Brain pericyte (primary cell): Measurements from ENCODE around the gene KCNJ2.
A peak's percentile ranks its signal among the peaks of the same experiment; 100 is the strongest.

ENCODE experiments used
- DNase-seq: peaks from one replicate; pipeline ENCODE4 v3.0.0-alpha.2; 2012; ENCODE audit warnings: low read depth, low spot score

The KCNJ2 gene

DNA sequence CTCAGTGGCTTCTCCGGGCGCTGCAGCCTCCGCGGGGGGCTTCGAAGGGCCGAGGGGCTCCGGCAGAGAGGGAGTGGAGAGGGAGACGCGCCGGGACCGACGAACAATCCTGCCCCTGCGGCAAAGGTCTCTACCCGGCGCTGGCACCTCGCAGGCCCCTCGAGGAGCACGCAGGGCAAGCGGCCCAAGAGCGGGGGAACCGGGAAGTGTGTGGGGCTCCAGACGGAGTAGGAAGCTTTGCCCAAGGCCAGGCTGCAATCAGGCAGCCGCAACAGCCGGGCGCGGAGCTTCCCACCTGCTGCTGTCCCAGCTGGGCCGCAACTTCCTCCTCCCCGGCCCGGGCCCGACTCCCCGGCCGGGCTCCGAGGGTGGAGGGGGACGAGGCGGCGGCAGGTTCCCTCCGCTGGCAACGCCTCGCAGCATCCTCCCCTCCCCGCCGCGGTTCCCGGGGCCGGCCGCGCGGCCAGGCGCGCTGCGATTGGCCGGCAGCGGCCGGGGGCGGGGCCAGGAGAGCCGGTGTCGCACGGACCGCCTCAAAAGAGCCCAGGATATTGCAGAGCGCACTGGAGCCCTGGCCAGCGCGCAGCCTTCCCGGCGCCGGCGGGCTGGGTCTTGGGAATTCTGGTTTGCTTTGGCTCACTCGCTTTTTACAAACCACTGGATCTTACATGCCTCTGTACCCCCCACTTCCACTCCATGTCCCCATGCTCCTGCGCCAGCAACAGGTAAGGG lies at the start of gene KCNJ2:
Gene KCNJ2 (plus strand): TSS at position 556 of the 732 bp plus-strand sequence. CDS start 5,508 bp downstream, outside the sequence.
- DNase-seq, result no peak

DNA sequence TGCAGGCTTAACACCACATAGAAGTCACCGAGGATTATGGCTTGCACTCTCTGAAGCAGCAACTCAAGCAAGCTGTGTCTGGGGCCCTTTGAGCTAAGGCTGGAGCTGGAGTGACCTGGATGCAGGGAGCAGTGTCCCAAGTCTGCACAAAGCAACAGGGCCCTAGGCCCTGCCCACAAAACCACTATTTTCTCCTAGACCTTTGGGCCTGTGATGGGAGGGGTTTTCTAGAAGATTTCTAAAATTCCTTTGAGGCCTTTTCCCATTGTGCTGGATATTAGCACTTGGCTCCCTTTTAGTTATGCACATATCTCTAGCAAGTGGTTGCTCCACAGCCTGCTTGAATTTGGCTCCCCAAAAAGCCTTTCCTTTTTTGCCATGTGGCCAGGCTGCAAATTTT lies 49.8 kb upstream of the KCNJ2 start:
- DNase-seq, result no peak

DNA sequence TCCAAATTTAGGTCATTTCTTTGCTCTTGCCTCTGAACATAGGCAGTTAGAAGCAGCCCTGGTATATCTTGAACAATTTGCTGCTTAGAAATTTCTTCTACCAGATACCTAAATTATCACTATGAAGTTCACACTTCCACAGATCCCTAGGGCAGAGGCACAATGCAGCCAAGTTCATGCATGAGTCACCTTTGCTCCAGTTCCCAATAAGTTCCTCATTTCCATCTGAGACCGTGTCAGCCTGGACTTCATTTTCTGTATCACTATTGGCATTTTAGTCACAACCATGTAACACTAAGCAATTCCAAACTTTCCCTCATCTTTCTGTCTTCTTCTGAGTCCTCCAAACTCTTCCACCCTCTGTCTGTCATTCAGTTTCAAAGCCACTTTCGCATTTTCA lies 49.3 kb upstream of the KCNJ2 start:
- no peak for DNase-seq

DNA sequence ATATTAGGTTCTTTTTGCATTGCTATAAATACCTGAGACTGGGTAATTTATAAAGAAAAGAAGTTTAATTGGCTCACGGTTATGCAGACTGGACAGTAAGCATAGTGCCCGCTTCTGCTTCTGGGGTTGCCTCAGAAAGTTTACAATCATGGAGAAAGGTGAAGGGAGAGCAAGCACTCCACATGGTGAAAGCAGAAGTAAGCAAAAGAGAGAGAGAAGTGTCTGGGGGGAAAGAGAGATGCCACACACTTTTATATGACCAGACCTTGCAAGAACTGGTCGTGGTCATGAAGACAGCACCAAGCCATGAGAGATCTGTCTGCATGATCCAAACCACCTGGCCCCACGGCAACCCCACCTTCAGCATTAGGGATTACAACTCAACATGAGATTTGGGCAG lies 48.9 kb upstream of the KCNJ2 start:
- DNase-seq, result no peak

DNA sequence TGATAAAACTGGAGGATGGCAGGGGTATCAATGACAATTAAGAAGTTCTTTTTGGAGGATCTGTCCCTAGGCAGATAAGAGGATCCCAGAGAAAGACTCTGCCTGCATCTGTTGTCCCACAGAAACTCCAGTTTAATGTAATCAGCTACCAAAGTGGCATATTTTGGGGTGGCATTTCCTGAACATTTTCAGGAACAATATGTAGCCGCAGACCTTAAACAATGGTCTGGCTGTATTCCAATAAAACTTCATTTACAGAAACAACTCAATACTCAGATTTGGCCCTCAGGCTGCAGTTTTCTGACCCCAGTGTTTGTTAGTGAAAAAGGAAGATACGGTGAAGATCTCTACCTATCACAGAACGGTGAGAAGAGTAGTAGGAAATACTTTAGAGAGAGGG lies 48.2 kb upstream of the KCNJ2 start:
- no peak for DNase-seq

DNA sequence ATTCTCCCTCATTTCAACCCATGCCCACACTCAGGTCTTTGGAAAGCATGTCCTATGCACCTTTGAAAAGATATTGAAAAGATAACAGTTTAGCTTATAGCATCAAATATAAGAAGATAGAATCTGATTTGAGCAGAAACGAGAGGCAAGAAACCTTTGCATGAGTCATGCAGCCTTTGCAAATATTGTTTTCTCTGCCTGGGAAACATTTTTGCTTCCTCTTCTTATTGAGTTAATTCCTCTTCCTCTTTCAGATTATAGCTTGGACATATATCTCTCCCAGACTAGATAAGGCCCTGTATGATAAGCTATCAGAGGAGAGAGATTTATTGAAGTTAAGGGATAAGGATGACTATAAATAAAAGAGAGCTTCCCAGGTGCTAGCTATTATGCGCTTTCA lies 46.1 kb upstream of the KCNJ2 start:
- no peak for DNase-seq

DNA sequence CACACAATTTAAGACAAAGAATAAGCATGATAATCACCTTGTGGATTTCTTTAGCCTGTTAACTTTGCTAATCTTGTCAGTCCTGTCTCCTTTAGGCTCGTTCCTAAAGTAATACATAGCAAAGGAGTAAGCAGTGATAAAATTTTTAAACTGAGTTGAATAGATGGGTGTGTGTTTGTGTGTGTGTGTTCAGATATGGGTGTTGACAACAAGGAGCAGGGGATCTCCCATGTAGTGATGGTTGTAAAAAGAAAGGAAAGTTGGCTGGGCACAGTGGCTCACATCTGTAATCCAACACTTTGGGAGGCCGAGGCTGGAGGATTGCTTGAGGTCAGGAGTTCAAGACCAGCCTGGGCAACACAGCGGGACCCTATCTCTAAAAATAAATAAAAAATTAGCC lies 44.6 kb upstream of the KCNJ2 start:
- no peak for DNase-seq

DNA sequence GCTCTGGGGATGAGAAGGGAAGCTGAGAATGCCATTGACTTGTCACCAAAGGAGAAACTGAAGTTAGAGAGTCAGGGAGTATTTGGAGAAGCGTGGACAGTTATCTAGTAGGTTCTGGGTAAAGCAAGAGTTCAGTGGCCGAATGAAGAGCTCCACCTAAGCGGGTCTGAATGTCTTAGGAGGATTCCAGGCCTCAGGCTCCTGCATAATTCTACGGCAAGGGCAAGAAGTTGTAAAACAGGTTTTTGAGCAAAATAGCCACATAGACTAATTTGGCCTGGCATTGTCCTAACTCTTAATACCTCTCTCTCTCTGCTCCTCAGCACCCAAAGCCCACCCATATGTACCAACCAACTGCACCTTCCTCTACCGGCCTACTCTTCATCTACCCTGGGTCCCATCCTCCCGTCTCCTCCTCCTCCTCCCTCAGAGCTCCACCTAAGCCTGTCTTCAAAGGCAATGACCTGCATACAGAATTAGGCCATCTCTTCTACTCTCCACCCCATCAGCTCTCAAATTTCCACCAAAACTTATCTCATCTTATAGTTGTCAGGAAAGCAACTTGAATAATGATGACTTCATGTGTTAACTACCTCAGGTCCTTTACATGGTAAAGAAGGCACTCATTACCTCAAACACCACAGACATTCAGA lies 42.0 kb upstream of the KCNJ2 start:
- no peak for DNase-seq

DNA sequence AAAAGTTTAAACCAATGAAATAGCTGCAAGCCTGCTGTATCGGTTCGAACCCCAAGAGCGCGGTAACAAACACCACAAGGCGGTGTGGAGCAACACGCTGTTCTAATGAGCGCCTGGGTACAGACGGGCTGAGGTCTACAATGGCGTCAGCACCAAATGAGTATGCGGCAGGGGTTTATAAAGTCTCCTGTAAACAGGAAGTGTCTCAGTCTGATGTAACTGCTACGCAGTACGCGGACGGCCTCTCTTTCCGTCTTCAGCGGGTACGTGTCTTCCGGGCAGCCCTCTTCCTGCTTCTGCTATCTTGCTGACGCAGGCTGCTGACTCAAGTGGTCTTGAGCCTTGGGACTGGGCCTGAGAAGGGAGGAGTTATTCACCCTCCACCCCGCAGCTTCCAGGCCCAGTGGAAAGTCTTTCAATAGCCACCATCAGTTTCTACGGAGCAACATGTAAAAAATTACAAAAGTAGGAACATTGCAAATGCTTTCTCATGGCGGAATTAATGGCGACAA lies 40.5 kb upstream of the KCNJ2 start:
- DNase-seq, result no peak

DNA sequence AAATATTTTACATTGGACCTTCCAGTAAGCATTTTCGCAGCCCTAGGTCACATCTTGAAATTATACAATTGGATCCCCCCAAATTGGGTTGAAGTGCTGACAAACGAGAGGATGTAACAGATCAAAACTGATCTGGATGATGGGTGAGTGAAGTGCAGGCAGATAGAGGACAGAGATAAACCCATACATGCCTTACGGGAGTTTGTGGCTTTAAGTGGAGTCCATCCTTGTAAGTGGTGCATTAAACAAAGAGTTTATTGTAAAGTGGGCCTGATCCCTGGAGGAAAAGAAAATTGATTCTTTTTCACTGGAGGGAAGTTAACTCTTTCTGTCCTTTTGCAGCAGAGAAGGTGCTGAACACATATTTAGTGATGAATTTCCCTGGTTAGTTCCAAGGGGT lies 39.0 kb upstream of the KCNJ2 start:
- DNase-seq, result no peak

DNA sequence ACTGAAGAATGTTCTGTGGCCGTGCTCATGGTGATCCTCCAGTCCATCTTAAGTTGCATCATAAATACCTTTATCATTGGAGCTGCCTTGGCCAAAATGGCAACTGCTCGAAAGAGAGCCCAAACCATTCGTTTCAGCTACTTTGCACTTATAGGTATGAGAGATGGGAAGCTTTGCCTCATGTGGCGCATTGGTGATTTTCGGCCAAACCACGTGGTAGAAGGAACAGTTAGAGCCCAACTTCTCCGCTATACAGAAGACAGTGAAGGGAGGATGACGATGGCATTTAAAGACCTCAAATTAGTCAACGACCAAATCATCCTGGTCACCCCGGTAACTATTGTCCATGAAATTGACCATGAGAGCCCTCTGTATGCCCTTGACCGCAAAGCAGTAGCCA lies 36.8 kb upstream of the KCNJ2 start:
- DNase-seq, result no peak

DNA sequence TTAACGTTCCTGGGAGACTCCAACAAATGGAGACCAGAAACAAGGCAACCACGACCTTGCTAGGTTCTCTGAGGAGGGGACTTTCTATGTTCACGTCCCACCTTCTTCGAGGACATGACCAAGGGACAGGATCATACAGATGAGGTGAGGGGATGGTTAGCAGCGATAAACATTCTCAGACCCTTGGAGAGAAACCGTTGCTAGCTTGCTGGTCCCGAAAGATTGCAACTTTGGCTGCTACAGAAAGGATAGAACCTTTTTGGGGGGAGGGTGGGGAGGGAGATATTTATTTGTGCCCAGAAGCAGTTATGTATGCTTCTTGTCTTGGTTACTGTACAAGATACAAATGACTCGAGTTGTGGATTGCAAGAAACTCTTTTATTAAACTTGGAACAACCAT lies 35.3 kb upstream of the KCNJ2 start:
- DNase-seq, result no peak

DNA sequence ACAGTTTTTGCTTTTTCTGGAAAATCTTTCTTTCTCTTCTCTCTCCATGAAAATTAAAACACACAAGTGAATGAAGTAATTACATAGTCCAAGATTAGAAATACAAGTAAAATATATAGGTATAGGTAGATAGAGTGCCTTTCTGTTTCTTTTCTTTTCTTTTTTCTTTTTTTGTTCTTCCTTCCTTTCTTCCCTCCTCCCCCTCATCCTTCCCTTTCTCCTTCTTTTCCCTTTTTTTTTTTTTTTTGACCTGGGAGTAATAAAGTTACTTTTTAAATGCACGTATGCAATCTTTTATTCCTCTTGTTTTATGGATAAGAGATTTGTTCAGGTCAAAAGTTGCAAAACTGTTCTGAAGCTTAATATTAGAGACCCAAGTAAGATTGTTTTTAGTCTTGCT lies 34.6 kb upstream of the KCNJ2 start:
- no peak for DNase-seq

DNA sequence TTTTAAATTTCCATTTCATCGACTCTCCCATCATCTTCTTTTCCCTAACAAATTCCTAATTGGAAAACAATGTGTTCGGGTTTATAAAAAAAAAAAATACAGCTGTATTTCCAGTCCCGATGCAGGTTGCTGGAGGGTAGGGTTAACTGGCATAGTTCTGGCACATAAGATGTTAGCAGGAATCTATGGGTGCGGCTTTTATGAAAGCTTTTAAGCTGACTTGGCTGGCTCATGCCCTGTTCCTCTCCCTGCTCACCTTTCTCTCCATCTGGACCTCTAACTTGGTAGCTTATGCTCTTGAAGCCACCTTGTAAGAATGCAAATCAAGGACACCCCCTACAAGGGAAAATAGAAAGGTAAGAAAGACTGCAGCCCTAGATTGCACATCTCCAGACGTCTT lies 33.2 kb upstream of the KCNJ2 start:
- no peak for DNase-seq

DNA sequence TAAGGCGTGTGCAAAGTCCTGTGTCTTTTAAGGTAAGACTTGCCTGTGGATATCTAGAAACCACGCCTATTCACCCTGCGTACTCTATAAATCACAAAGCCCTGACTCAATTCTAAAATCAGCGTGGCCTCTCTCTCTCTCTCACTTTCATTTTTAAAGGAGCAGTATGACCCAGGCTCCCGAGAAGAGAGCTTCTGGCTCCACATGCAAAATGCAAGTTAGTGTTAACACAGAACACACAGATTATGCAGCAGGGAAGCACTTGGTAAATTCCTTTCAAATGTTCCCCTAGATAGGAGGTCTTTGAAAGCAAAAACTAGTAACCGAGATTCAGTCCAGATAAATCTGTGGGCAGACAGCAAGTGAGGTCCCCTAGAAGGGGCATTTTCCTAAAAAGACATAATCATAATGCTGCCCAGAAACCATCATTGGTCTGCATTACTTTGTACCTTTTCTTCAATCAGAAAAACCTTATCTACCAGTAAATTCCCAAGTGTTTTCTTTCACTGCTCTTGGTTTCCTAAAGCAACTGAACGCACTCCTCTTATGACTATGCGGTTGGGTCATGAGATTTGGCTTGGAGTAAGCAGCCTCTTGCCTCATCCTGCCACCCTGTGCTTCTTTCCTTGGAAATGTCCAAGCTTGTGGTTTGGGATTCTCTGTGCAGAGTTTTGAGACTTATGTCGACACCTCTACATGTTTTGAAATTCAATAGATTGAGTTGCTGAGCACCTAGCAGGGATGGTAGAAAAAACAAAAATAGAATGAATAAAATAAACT lies 31.7 kb upstream of the KCNJ2 start:
- DNase-seq, result peak; percentile 10

DNA sequence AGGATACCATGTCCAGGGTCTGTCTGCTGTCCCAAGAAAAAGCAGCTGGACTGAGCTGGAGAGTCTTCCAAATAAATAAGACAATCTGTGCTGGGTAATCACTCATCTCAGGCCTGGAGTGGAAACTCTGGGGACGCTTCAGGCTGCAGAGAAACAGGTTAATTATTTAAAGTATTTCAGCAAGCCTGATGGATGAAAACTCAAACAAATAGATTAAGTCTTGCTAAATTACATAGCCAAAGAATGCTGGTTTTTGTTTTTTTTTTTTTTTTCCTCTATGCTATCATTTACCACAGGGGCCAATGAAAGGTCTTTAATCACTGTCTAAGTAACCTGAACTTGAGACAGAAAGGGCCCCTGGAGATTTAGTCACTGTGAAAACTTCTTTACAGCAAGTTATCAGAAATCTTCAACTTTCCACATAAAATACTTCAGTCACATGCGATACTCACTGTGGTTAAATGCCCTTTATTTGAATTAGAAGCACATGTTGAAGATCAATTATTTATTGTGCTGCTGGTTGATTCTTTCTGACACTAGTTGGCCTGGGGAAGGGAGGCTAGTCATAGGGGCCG lies 31.0 kb upstream of the KCNJ2 start:
- DNase-seq, result no peak

DNA sequence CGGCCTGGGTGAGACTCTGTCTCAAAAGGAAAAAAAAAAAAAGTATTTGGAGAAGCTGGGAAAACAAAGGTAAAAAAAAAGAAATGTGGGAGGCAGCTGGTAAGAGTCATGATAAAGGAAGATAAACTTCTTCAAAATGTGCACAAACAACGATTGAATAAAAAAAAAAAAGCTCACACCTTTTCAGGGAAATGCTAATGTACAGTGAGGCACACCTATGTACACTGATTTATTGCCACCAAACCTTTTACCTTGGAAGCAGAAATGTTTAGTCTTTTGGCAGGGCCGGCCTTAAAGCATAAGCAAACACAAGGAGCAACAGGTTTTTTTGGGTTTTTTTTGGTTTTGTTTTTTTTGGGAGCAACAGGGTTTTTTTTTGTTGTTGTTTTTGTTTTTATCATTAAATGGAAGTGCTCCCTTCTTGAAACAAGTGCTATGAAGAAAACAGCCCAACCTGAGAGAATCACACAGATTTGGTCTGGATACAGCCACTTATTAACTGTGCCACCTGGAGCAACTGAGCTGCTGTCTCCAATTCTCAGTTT lies 29.8 kb upstream of the KCNJ2 start:
- no peak for DNase-seq

DNA sequence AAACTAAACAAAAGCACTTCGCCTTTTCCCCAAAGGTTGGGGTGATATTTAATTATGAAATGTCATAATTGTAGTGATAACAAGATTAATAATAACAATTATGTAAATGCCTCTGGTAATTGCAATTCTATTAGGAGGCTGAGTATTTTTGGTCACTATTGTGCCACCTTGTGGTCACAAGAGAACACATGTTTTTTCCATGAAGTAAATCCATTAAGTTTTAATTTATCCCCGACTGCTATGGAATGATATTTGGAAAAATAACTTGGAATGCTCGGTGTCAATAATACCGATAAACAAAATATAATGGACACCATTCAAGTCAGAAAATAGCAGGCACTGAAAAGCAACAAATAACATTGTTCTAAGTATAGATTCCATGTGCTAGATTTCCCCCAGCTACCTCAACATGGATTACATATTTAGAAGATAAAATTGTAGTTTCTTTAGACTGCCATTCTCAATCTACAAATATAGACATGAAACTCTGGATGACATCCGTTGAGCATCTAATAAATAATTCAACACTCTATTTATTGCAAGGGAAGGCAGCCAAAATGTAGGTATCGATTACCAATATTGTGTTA lies 25.0 kb upstream of the KCNJ2 start:
- DNase-seq, result no peak

DNA sequence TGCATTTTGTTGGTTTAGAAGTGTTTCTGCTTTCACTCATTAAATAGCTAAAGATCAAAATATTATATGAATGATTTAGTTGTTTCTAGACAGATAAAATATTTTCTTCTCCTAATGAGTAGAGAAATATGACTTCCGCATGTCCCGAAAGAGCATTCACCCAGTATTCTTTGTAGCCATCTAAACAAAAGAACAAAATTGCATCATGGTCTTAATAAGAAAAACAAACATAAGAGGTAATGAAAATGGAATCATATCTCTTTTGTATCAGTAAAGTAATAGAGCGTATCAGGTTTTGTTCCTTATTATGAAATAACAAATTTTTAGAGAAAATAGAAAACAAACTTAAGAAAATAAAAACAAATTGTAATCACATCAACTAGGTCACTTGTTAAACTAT lies 16.1 kb upstream of the KCNJ2 start:
- DNase-seq, result no peak

DNA sequence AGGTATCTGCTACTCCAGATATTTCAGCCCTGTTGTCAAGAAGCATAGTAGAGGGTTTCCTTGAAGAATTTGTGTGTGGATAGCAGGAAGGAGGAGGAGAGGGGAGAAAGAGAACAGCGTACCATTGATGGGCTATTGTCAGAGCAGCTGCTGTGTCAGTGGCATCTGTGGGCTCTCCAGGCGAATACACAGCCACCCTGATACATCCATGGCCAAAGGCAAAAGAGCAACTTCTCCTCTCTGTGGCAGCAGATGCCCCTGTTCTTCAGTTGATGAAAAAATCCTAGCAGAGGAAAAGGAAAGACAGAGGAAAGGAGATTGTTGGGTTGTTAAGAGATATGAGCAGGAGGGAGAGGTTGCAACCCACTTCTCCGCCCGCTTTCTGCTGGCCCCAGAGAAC lies 12.2 kb upstream of the KCNJ2 start:
- no peak for DNase-seq

DNA sequence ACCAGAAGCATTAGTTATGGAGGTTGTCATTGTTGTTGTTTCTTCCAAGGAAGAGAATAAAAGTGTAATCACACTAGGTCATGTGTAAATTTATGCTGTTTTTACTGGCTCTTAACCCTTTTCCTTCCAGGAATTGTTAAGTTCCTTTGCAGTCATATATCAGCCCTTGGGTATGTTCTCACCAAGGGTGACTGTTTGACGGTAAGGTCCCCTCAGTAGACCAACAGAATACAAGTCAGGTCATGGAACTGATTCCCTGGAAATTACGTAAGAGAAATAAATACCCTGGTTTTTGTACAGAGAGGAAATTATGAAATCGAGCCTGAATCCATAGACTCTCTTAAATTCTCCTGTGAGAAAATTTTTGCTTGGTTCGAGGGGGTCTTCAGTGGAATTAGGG lies 11.2 kb upstream of the KCNJ2 start:
- no peak for DNase-seq

DNA sequence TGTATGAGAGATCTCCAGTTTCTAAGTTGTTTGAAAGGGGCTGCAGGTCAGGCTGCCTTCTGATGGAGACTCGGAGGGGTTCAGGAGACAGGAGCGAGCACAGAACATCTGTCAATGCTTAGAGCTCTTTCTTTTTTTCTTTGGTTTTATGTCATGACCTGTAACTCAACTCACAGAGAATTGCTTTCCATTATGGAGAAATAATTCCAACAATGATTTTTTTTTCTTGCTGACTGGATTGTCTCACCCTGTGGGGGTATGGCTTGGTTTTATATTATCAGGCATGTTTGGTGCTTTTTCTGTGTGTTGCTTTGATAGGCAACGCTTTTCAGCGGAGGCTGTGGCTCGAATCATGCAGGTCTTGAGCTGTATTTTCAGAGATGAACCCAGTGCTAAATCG lies 10.7 kb upstream of the KCNJ2 start:
- DNase-seq, result no peak
